ENCODE results near the gene C9orf78.
A peak's percentile ranks its signal among the peaks of the same experiment; 100 is the strongest.

The C9orf78 gene

DNA sequence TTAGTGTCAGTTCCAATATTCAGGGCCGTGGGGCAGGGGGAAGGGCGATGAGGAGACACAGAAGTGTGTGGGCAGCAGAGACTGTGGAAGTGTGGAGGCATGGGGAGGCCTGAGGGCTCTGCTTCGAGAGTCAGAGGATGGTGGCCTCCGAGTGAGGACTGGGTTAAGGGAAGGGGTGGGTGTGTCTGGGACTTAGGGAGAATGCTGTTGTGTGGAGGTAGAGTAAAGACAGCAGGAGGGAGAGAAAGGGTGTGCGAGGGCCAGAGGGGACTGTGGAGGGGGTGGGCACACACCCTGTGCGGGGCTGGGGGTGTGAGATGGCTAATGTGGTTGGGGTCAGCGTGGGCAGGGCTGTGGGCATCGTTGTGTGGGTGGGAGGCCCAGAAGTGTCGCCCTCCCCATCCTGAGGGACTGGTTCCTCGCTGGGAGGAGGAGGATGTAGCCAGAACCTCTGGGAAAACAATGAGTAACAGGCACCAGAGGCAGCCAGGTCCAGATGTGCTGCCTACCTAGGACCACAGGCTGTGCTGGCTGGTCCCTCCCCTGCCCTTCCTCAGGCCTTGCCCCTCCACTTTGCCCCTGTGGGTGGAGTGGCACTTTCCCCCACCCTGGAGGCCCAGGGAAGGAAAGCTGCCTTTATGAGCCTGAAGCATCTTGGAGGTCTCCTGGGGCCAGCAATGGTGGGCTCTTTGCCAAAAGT, 4.4 kb upstream of the C9orf78 start:
- FAIRE-seq, result no peak

DNA sequence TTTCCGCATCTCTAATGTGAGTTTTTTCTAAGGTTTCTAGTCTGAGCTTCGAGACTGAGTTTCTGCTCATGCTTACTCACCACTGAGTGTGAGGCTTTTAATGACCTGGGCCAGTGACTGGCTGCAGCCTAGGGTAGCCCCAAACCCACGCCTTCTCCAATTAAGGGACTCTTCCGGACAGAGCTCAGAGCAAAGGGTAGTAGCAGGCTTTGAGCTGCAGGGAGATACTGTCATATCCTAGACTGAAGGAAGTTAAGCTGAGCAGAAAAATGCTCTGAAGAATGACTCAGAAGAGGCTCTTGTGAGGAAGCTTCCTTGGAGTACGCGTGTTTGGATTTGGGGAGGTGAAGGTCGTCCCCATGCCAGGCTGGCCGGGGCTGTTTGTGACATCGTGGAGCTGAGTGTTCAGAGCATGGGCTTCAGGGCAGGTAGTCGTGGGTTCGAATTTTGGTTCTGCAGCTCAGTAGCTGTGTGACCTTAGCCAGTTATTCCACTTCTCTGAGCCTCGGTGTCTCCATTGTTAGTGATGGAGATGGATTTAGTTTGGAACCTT, 3.7 kb upstream of the C9orf78 start:
- FAIRE-seq, result no peak

DNA sequence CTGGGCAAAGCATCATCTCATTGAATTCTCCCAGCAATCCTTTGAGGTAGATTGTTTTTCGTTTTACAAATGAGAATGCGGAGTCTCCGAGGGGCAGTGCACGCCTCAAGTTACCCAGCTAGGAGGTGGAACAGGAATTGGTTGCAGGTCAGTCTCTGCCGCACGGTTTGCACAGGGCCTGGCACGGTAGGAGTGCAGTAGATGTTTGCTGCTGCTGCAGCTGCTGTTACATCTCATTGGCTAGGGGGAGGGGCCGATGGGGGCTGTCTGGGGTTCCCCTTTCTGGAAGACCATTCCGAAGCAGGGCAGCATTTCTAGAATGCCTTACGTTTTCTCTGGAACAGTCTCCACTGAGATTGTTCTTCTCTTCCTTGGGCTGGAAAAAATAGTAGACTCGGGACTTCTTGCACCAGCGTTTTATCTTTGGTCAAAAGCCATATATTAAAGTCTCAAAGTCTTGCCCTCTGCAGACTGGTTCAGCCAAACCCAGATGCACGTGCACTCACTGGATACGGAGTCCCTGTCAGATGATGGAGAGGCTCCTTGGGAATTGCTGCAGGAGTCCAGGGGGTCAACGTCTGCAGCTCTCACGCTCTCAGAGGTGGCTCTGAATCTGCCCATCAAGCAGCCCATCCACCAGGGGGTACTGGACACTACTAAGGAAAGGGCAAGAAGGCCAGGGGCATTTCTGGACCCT, 1.4 kb upstream of the C9orf78 start:
- FAIRE-seq, result no peak

DNA sequence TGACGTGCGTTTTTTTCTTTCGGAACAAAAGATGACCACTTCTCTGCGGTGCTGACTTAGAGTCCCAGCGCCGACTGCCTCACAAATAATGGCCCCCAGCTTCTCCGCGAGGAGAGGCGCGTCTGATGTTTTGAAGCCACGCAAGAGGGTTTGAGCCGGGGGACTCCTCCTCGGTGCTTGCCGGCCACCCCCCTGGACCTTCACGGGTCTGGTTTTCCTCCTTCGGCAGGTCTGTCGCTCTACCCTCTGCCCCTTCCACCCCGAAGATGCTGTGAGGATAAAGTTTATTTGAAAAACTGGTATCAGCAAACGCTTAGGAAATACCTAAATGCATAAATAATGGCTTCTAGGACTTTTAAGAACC, 767 bp upstream of the C9orf78 start:
- no peak for FAIRE-seq

DNA sequence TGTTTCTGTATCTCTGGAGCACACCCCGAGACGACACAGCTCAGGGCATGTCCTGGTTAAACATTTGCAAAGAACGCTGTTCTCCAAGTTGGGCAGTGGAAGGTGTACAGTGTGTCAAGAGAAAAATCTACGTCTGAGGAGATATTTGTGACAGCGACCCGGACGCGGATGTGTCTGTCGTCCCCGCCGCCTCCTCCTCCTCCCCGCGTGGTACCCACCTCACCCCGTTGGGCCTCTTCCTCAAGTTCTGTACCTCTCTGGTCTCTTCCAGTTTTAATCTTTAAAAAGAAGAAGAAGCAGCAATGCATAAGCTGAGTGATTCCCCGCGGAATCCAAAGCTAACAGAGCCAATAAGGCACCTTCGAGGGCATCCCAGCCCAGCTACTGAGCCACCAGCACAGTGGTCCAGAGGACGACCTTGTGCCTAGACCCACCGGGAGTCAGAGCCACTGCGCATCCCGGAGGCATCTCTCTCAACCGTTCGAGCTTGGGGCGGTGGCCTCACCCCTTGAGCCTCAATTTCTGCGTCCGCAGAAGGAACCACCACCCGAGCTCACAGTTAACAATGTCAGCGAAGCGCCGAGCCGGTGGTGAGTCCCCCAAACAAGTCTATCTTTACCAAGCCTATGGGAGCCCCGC, 467 bp downstream of the C9orf78 start:
- no peak for FAIRE-seq

DNA sequence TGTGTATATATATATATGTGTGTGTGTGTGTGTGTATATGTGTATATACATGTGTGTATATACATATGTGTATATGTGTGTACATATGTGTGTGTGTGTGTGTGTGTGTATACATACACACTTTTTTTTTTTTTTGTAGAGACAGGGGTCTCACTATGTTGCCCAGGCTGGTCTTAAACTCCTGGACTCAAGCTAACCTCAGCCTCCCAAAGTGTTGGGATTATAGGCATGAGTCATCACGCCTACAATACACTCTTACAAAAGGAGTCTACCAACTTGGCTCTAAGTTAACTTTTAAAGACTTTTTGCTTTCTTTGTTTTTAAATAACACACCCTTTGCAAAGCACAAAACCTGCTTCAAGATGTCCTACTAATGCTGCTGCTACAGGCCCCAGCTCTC, 2.1 kb downstream of the C9orf78 start:
- FAIRE-seq, result no peak

DNA sequence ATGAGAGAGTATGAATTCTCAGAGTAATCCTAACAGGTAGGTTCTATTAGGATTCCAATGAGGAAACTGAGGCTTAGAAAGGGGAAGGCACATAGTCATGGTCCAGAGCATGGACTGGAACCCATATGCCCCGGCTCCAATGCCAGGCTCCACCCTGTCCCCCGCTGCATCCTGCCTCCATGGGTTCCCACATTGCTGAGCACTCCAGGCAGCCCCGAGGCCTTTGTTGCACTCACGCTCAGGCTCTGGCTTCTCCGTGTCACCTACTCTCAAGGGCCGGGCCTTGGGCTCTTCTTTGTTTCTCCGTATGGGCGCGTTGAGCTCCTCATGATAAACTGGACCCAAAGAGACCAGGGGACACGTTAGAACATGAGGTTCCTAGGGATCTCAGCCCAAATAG, 6.1 kb downstream of the C9orf78 start:
- no peak for FAIRE-seq

DNA sequence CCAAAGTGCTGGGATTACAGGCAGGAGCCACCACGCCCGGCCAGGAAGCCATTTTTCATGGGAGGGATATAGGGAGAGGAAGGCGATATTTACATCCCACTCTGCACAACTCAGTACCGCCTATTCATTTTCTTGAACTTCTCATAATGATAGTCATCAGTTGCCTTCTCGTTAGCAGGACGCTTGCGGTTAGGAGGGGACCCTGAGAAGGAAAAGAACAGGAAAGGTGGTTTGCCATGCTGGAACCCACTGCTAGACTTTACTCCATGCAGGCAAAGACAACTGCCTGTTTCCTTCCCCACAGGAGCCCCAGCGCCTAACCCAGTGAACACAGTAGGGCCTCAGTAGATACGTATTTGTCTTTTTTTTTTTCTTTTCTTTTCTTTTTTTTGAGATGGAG, 7.0 kb downstream of the C9orf78 start:
- no peak for FAIRE-seq

DNA sequence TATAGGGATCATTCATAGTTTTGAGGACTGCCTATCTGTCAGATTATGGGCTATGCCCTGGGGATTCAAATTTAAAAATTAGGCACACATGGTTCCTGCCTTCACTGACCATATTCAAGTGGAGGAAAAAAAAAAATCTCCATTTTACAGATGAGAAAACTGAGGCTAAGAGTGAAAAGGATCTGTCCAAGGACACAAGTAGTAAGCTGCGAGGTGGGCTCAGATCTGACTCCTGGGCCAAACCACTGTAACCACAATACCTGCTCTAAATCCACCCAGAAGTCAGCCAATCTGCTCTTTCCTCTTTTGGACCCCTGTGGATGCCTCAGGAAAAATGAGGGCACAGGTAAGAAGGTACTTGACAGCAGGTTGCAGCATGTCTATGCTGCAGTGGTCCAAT, 8.3 kb downstream of the C9orf78 start:
- no peak for FAIRE-seq

DNA sequence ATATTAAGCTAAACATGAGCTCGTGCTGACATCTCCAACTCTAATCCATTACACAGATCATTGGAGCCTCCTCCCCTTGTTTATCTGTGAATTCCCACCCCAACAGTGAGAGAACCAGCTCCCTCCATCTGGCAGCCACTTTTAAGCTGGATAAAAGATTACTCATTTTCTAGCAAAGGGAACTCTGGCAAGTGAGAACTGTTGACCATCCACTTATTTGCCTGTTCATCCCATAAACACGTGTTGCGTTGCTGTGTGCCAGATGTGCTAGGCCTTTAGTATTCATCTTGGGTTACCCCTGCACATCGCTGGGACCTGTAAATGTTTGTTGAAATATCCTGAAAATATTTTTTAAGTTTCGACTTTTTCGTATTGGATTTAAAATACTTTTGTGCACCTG, 8.7 kb downstream of the C9orf78 start:
- no peak for FAIRE-seq

DNA sequence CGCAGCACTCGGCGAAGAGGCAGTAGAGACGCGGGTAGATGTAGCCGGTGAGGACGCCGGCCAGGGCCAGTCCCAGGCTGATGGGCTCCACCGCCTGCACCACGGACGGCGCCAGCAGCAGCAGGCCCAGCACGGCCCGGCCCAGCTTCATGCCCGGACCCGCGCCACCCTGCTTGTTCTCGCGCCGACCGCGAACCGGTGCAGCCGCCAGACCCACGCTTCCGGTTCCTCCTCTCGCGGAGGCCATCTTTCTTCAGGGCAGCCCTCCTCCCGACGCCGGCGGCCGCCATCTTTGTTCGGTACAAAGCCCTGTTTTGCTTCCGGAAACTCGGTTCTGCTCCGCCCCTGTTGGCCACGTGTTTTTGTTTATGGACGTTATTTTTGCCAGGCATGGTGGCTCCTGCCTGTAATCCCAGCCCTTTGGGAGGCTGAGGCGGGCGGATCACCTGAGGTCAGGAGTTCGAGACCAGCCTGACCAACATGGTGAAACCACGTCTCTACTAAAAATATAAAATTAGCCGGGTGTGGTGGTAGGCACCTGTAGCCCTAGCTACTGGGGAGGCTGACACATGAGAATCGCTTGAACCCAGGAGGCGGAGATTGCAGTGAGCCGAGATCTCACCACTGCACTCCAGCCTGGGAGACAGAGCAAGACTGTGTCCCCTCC, 11.0 kb downstream of the C9orf78 start, which contains the start of gene TOR1A:
TOR1A (minus strand) TSS at position 202 of the 667 bp plus-strand sequence; CDS start at position 151, 51 bp downstream.
- peak; percentile 4 for FAIRE-seq

DNA sequence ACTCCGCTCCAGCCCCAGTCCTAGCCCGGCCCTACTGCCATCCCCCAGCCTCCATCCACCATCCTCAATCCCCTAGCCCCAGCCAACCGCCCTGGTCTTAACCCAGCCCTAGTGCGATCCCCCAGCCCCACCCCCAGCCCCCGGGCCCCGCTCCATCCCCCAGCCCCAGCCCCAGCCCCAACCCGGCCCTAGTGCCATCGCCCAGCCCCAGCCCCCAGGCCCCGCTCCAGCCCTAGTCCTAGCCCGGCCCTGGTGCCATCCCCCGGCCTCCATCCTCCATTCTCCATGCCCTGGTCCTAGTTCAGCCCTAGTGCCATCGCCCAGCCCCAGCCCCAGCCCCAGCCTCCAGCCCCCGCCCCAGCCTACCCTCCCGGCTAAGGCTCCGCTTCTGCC, 11.5 kb downstream of the C9orf78 start:
- FAIRE-seq, result no peak

DNA sequence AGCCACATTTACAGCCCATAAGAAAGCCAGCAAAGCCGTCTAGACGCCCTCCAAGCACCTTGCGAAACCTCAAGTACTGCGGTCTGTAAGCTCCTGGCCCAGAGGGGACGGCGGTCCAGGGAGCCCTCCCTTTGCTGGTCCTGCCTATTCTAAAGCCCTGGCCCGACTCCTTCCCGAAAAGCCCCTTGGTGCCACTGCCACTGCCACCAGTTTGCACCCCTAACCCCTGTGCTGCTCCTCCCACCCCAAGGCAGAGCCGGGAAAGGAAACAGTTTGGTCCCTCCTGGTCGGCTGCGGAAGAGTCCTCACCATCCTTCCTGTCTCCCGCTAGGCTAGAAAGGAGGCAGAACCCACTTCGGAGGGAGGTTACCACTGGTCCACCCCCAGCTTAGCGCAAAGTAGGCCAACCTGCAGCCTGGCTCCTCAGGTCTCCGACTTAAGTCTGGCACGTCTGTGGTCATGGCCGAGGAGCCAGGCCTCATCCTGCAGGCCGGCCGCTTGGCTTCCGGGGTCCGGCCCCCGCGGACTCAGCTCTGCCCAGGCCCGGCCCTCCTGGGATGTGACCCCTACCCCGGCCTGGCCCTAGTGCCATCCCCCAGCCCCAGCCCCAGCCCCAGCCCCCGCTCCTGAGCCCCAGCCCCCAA, 12.1 kb downstream of the C9orf78 start:
- no peak for FAIRE-seq

DNA sequence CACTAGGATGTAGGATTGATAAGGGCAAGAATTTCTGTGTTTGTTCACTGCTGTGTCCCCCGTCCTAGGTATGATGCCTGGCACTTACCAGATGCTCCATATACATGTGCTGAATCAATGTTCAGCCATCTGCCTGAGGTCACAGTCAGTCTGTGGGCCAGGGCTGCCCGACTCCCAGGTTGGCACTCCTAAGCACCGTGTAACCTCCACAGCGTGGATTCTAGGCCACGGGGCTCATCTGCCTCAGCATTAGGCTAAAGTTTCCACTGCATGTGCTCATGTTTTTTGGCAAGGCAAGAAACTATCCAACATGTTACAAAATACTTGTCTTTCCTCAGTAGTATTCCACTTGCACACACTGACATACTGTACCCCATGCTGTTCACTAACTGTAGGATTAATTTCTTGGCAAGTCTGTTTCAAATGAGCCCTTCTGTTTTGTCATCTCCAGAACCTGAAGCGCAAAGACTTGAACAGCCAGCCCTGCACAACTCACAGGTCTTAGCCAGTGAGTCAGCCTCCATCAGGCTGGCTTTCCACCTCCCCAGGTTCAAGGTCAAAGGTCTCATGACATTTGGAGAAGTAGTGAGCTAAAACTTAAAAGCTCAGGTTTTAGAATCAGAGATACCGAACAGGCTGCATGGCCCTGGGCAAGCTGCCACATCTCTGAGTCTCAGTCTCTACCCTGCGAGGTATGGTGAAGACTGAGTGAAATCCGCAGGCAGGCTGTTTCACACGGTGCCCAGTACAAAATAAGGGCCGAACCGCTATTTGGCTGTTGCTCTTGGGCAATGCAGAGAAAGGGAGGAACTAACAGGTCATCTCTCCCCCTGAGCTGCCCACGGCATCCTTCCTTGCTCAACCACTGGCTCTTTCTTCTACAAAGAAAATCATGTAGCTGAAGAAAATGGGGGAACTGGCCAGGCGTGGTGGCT, 18.3 kb downstream of the C9orf78 start:
- FAIRE-seq, result no peak

DNA sequence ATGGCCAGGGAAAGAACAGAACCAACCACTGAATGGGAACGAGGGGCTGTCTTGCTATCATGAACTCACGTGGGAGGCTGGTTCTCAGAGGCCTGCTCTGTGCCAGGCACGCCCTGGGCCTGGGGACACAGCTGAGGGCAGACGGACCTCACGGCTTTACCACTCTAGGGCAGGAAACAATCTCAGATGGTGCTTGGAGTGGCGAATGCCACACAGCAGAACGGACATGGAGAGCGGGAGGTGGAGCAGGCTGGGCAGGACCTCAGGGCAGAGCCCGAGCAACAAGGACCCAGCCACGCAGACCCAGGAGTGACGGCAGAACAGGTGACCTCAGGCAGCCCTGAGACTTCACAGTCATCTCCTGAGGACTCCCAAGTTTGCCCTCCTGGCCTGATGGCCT, 19.8 kb downstream of the C9orf78 start:
- no peak for FAIRE-seq

DNA sequence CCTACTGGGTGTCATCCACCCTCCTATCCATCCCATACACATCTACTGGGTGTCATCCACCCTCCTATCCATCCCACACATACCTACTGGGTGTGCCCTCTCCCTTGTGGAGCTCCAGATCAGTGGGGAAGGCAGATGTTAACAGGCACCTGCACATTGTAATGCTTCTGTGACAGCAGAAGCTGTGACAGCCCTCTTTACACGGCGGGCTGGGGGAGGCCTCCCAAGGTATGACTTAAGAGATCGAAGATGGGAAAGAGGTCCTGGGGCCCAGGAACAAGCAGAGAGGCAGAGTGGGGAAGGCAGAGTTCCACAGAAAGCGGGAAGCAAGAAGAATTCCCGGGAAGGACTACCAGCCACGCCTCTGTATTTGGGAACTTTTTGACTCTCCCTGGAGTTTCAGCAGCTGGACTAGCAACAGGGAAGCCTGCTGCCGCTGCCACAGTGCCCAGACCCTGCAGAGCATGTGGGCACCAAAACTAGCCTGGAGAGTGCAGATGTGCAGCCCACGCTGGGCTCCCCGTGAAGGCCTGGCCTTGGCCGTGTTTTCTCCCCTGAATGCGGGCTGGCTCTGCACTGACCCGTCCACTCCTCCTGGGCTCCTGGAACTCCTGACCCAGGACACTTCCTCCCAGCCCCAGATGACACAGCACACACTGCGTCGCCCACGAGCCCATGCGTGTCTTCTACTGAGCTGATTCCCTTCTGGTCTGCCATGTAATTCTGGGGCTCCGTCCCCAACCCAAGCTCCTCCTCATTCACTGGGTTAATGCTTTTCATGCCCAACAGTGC, 20.4 kb downstream of the C9orf78 start:
- no peak for FAIRE-seq

DNA sequence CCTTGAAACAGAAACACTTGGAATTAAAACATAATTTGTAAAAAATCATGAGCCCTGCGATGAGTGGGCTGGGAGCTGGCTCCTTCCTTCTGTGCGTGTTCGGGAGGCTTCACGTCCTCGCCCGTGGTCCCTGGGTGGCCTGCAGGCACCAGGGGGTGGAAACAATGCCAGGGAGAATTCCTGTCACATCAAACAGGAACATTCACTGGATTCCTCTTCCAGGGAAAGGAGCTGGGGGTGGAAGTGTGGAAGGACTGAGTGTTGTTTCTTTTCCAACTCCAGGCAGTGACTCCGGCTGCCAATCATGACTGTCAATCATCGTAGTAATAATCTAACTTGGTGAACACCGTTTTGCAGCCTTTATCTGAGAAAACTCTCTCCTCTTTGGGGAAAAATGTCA, 21.4 kb downstream of the C9orf78 start:
- no peak for FAIRE-seq

DNA sequence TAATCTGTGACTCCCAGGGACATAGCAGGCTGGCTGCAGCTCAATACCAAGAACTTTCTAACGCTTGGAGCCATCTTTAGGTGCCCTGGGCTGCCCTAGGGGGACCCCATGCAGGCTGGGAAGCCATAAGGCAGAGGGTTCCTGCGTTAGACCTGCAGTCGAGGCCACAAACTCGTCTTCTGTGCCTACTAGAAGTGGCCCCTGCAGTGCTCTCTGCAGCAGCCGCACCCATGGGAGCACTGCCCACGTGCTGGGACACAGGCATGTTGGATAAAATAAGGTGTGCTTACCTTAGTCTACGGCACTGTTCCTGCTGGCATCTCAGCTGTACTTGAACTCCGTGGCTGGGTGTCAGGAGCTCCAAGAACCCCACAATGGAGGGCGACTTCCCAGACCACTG, 22.7 kb downstream of the C9orf78 start:
- no peak for FAIRE-seq

DNA sequence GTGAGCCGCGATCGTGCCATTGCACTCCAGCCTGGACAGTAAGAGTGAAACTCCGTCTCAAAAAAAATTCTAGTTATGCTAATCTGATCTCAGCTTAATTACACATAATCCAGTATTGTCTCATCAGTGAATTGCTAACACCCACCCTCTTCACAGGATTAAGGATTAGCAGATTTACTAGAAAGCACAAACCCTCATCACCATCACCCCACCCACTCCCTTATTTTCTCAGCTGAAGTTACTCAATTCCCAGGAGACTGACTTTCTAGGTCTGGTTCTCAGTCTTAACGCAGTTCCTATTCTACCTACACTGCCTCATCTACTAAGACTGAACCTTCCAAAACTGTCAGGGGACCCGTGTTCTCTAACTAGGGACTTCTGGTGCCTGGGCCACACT, 23.1 kb downstream of the C9orf78 start:
- no peak for FAIRE-seq

DNA sequence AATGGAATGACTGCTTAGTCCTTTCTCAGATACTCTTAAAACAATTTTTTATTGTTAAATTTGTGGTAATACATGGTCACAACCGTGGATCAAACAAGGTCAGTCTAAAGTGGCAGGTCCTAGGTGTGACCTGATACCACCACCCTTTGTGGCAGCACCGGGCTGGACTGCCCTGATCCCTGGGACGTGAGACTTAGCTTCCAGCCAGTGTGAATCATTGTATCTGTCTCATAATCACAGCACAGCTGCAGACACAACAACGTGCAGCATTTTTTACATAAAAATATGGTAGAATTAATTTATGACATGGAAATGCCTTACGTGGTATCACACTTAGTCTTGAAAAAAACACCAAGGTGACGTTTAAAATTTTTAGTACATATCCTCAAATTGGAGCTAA, 24.3 kb downstream of the C9orf78 start:
- FAIRE-seq, result no peak

DNA sequence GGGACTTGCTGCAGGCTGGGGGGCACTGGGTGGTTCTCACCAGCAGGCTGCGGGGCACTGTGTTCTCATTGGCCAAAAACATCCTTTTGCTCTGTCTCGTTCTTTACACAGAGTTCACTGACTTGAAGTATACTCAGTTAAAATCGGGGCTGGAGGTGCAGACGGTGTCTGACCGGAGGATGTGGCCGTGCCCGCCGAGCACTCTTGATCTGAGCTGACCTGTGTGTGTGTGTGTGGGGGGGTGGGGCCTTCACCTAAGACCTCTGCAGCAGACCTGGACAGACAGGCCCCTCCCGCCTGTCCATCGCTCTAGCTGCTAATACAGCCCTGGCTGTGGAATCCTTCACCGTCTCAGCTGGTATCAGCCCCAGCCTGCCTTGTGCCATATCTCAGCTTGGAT, 25.0 kb downstream of the C9orf78 start:
- no peak for FAIRE-seq
